DMS 273 treated with DMSO at 0.1 percent for 48 hours (cell line): Measurements from ENCODE around the gene SNAPIN.
"Not testable (repeated sequence)": the region's sequence is repeated elsewhere in the genome, so short reads cannot be mapped to it uniquely, and the experiment has no call there.

Experiments used
- DNase-seq: peaks from one replicate; lab custom pipeline; 2025; lab: John Stamatoyannopoulos, UW

SNAPIN gene

GRCh38 chr1:153626904-153627714 is 31.4 kb upstream of the SNAPIN start, which contains the start of gene S100A13:
Gene S100A13 (minus strand): TSS chr1:153627505. CDS start chr1:153626472, 1,033 bp downstream.
- DNase-seq, result peak; percentile 85

GRCh38 chr1:153627715-153628626 is 30.5 kb upstream of the SNAPIN start, which contains the start of gene S100A1:
Gene S100A1 (plus strand): TSS chr1:153628434. CDS start chr1:153630522, 2,088 bp downstream.
- DNase-seq, result peak; percentile 59

DNA sequence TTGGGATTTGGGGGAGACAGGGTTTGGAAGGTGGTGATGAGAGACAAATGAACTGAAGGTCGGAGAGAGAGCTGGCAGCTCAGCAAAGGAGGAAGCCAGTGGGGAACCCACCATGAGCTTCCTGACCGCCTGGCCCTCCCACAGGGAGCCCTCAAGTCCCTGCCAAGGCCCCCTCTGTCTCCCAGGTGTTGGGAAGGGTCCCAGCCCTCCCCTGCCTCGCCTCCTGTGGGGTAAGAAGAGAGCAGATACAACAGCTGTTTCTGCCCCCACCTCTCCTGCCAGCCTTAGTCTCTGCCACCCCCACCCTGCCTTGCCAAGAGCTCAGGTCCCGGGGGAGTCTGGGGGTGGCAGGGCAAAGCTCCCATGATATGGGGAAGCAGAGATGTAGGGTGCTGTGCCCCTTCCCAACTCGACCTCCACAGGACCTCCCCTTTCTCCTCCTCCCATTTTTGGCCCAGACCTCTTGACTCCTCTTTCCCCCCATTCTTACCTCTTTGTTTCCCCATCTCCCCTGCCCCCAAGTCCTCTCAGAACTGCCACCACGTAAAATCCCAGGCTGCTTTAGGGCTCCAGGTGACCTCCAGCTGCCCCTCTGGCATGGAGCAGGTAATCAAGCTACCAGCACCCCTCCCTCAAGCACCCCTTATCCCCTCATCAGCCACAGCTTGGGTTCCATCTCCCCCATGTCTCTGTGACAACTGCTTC is 29.7 kb upstream of the SNAPIN start:
- peak; percentile 17 for DNase-seq

GRCh38 chr1:153629343-153629665 is 29.2 kb upstream of the SNAPIN start:
- DNase-seq, result no peak

GRCh38 chr1:153629971-153630370 is 28.5 kb upstream of the SNAPIN start:
- no peak for DNase-seq

- DNase-seq, result no peak
Measured at GRCh38 chr1:153630384-153630783, 28.1 kb upstream of the SNAPIN start.

GRCh38 chr1:153631047-153632022 is 27.2 kb upstream of the SNAPIN start:
- DNase-seq, result no peak

DNA sequence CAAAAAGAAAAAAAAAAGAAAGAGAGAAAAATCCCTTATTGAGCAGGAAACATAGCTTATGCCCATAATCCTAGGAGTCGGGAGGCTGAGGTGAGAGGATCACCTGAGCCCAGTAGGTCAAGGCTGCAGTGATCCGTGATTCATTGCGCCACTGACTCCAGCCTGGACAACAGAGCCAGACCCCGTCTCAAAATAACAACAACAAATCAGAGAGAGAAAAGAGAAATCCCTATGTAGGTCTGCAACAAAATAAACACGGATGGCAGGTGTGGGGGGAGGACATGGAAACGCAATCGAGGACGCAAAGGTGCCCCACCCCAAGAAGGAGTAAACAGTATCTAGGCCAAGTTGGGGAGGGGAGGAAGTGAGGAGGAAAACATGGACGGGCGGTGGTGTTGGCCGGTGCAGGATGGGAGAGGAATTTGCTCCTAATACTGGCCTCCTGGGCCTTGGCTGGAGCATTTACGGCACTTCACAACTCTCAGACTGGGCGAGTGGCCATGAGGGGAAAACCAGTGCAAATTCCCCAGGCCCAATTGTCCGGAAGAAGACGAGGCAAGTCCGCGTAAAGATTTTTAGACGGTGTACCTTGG is 25.2 kb upstream of the SNAPIN start:
- DNase-seq, result no peak

DNA sequence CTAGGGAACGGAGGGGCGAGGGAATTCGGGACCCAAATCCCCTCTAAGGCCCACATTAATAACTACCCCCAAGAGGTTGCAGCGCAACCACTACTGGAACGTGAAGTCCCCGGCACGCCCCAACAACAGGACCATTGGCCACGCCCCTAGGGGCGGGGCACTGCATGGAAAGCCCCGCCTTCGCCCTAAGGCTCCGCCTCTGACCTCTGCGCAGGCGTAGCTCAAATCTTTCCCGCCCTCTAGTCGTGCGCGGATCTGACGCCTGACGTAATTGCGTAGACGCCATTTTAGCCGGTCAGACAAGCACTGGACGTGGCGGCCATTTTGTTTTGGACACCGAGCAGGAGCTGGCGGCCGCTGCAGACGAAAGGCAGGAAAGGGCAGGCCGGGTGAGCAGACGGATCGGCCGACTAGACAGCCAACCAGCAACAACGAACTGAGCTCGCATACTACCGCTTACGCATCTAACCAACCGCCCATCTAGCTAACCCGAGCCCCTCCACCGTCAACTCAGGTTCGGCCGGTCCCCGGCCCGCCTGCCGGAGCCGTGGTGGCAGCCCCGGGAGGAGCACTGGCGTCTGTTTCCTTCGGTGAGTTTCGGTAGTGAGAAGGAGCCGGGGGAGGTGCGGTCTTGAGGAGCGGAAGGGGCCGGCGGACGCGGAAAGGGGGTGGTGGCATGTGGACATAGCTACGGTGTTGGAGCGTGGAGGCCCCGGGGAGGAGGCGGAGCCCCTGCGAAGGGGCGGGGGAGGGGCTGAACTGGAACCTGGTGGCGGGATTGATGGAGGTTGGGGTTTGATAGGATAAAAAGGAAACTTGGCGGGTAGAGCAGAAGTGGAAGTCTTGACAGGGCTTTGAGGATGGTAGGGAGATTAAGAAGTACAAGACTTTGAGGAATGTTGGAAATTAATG is 24.5 kb upstream of the SNAPIN start, which contains the start of gene CHTOP:
Gene CHTOP, plus strand, starts transcription at position 313 of the 912 bp plus-strand sequence. CDS start 2,523 bp downstream, outside the sequence.
- DNase-seq, result peak; percentile 94

- no peak for DNase-seq
Measured at GRCh38 chr1:153635872-153636271, 22.6 kb upstream of the SNAPIN start.

DNA sequence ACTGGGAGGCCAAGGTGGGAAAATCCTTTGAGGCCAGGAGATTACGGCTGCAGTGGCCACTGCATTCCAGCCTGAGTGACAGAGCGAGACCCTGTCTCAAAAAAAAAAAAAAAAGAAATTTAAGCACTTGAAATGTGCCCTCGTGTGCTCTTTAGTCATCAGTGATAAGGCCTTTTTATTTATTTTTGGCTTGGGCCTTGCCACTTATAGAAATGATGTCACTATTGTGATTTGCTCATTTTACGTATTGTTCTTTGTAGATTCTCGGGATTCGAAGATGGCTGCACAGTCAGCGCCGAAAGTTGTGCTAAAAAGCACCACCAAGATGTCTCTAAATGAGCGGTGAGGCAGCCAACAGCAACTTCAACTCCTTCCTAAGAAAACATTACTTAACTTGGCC is 22.2 kb upstream of the SNAPIN start:
- DNase-seq, result no peak

DNA sequence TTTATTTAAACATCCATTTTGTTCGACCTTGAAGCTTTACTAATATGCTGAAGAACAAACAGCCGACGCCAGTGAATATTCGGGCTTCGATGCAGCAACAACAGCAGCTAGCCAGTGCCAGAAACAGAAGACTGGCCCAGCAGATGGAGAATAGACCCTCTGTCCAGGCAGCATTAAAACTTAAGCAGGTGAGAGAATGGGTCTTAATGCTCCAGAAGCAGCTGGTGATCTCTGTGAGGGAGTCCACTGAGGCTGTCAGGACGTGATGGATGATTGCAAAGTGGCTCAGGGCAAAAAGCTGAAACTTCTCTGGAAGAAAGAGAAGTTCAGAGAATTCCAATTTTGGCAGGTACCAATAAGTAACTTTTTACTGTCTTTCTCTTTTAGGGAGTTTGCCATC is 20.2 kb upstream of the SNAPIN start:
- DNase-seq, result no peak

- DNase-seq, result no peak
Measured at GRCh38 chr1:153639280-153639679, 19.2 kb upstream of the SNAPIN start.

- DNase-seq, result not testable (repeated sequence)
Measured at GRCh38 chr1:153640213-153640612, 18.3 kb upstream of the SNAPIN start.

GRCh38 chr1:153640861-153641260 is 17.6 kb upstream of the SNAPIN start:
- DNase-seq, result no peak

DNA sequence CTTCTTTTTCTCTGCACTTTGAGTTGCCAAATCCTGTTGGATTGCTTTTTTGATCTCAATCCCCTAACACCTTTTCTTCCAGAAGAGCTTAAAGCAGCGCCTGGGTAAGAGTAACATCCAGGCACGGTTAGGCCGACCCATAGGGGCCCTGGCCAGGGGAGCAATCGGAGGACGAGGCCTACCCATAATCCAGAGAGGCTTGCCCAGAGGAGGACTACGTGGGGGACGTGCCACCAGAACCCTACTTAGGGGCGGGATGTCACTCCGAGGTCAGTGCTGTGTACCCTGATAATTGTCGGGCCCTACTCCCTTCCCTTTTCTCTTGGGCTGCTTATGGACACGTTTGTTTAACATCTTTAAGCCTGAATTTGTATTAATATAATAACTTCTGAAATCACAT is 16.3 kb upstream of the SNAPIN start:
- DNase-seq, result no peak

- no peak for DNase-seq
Measured at GRCh38 chr1:153643100-153643499, 15.4 kb upstream of the SNAPIN start.

GRCh38 chr1:153643816-153644215 is 14.7 kb upstream of the SNAPIN start:
- no peak for DNase-seq

DNA sequence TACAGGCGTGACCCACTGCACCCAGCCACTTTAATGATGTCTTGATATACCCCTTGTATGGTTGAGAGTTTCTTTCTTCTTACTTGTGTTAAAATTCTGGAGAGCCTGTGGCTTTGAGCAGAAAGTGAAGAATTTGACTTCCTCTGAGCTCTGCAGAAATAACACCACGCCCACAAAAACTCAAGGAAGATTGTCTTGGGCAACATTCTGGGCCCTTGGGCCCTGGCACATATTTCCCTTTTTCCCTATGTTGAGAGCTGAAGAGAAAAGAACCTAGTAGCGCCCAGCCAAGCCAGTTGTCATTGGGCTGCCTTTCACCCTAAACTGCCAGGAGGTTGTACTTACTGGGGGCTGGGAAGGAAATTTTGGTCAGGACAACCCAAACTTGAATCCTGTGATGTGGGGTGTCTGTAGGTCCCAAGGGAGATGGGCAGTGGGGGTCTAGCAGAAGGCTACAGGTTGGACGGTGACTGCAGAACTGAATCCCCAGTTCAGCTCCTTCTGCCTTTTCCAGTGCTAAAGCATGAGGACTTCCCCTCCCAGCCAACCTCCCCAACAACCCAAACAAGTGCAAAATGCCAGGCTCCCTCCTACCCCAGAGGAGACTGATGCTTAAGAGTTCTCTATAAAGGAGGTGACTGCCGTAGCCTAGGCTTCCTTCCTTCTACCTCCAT is 11.7 kb upstream of the SNAPIN start:
- no peak for DNase-seq
